ENCODE data around the gene KCNQ1OT1.

The KCNQ1OT1 gene

DNA sequence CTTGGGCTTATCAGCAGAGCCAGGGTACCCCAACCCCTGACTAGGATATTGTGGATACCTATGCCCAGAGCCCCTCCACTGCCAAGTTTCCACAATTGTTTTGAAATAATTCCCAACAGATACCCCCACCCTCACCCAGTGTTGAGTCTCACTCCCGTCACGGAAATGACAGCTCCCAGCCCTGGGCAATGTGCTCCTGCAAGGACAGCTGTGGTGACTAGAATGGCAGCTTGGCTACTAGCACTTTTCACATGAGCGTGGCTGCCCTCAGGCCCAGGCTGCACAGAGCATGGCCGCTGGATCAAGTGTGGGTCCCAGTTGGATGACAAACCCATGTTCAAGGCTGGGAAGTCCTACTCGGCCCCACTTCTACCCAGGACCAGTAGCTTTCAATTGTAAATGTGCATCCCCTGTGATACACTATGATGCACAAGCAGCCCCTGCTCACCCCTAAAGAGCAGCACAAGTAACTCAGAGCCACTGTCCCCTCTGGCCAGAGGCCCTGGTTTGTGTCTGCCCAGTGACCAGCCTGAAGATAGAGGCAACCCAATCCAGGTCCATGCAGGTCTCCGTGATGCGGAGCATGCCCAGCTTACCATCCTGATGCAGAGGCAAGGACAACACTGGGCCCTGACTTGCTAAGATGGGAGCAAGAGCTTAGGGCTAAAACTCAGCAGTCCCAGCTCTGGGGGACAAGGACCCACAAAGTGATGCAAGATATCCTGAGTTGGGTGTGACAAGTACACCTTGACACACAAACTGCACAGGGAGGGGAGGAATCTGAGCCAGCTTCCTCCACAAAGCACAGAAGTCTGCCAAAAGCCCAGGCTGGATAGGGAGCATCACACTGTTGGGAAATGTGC is 13.2 kb downstream of the KCNQ1OT1 start:
- no peak for DNase-seq (ENCODE audit: low spot score)

DNA sequence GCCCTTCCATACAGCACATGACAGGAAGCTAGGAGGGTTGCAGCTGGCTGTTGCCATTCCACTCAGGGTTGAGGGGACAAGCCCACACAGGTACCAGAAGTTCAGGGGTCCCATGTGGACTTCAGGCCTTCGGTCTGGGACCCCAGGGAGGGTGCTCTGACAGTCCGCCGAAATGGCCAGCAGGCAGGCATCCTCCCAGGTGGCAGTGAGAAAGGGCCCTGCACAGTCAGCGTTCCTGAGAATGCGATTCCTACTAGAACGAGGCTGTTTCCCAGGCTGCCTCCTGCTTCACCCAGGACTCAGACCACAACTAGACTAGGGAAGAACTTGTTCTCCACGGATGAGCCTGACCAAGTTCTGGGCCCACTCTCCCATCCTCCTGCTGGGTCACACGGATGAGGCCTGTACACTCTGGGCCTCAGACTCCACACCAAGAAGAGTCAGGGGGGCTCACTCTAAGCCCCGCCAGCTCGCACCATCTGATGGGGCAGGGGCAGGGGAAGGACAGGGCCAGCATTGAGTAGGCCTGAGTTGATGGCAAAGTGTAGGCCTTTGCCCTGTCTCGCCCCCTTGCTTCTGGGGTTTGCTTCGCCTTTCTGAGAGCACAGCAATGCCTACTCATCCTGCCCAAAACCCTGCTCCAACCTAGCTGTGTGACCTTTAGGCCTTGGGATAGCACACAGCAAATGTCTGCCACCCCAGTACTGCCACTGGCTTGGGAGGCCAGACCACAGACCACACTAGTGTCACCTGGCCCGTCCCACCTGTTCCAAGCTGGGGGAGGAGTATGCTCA is 14.0 kb downstream of the KCNQ1OT1 start:
- DNase-seq (ENCODE audit: low spot score), result no peak

DNA sequence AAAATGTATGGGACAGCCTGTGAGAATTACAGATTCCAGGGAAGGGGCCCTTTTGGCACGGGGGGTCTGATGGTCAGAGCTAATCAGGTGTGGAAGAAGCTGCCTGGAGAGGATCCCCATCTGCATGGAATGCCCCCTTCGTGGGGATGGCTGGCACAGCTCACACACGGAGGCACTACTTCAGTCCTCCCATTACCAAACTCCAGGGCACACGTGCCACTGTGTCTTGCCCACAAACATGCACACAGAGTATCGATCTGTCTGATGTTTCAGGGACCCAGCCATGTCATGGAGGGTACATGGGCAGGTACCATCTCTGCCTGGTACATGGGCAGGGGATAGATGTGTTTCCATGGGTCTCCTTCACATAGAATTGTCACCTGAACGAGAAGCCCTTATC is 14.7 kb downstream of the KCNQ1OT1 start:
- no peak for DNase-seq (ENCODE audit: low spot score)

DNA sequence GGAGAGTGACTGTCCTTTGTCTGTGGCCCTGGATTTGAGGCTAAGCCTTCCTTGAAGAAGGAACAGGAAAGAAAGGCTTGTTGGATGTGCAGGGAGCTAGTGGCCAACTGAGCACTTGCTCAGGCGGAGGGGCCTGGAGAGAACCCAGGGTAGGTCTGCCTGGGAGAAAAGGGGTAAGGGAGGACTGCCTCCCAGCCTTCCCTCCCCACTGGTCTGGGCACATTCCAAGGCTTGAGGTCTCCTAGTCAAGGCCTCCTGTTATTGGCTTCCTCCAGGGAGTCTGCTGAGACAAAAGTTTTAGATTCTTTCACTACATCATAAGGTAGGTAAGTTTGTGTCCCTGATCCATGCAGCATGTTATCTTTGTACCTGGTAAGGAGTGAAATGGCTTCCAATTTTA is 15.2 kb downstream of the KCNQ1OT1 start:
- DNase-seq (ENCODE audit: low spot score), result no peak

DNA sequence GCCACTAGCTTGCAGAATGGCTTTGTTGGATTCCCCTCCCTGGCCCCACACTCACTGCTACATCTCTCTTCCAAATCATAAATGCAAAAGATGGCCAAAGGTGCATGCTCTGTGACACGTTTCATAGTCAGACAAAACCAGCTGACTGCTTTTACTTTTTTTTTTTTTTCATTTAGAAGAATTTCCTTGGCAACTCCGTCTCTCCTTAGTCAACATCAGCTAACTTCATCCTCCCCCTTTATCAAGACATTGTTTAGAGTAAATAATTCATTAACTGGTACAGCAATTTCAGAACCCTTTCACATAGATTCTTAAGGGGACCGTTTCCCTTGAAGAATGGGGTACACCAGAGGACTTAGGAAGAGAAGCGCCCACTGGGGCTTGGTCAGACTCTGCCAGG is 16.0 kb downstream of the KCNQ1OT1 start:
- no peak for DNase-seq (ENCODE audit: low spot score)

DNA sequence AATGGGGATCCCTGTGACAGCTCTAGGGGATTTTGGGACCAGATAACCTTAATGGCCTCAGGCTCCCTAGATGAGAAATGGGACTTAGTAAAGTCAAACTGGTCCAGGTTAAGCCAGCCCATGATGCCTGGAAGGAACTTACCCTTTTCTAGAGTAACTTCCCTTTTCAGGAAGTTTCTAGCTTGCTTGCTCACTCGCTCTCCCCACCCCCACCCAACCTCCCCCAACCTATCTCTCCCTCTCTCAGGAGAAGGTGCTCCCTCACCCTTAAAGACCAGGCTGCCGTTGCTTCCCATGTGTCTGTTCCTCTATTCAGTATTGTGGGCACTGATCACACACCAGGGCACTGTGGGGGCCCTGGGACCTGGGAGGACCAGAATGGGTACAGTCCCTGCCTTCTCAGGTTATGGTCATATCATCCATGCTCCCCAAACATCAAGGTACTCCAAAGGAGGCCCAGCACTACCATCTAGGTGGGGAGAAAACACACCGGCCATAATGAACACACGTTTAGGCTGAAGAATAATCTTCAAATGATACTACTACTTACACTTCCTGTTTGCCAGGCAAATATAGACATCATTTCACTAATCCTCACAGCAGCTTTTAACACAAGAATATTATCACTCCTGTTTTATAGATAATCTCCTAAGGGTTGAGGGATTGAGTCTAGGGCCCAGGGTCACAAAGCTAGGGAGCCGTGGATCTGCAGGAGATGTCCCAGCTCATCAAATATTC is 18.2 kb downstream of the KCNQ1OT1 start:
- no peak for DNase-seq (ENCODE audit: low spot score)

DNA sequence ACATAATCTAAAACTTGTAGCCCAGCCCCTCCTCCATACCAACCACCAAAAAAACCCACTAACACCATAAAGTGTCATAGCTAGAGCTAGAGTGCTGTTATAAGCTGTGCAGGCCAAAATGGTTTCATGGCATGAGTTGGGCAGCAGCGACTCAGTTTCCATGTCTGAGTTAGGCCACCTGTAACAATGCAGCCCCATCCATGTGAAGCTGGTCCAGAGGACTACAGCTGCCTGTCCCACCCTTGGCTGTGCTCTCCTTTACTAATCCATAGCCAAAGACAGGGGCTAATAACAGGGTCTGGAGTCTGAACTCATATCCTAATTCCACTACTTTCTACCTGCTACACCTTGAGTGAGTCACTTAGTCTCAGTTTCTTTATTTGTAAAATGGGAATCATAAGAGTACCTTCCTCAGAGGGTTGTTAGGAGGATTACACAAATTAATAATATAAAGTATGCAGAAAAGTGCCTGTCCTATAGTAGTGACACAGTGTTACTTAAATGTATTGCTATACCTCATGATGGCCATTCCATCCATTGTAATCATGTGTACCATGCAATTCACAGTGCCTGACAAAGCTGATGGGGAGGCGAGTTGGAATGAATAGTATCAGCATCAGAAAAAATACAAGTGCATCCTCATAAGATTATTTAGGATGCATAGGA is 20.6 kb downstream of the KCNQ1OT1 start:
- no peak for DNase-seq (ENCODE audit: low spot score)

DNA sequence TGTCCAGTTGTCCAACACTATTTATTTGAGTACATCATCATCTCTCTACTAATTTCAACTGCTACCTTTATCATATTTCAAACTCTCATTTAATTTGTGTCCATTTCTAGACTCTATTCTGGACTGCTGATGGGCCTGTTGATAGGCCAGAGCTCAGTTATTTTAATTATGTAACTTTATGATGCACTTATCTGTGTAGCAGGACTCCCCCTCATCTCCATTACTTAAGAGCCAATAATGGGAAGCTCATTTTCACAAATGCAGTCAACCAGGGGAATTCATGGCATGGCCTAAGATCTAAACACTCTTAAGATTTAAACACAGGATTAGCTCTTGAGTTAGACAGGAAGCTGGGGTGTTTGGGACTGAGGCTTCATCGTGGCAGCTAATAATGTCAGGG is 21.4 kb downstream of the KCNQ1OT1 start:
- no peak for DNase-seq (ENCODE audit: low spot score)

DNA sequence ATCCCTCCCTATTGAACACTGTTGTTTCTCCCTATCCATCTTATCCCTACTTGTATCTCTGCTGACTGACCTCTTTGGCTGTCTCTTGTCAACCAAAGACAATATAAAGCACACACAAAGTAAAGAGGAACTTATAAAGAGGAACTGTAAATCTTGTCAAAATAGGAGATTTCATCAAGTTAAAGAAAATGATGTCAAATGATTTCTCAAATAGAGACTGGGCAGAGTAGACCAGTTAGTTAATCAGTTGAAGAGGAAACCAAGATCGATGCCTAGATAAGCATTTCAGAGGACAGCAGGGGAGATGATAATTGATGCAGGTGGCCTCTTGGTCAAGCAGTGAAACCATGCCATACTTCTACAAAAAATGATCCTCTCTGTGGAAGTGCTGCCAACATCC is 22.7 kb downstream of the KCNQ1OT1 start:
- no peak for DNase-seq (ENCODE audit: low spot score)

DNA sequence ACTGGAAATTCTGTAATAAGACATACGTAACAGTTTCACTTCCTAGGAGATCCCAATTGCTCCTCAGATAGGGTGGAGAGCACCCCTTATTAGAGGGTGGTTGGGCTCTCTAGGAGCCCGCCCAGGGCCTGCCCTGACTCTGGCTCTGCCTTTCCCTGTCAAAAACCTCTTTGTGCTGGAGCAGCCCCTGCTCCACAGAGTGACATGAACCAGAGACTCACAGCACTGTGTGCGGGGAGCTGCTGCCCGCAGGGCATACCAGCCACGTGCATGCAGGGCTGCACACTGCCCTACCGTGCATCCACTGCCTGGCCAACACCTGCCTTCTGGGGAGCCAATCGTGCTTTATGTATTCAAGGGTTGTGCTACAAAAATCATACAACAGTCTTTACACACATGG is 24.3 kb downstream of the KCNQ1OT1 start:
- DNase-seq (ENCODE audit: low spot score), result no peak

DNA sequence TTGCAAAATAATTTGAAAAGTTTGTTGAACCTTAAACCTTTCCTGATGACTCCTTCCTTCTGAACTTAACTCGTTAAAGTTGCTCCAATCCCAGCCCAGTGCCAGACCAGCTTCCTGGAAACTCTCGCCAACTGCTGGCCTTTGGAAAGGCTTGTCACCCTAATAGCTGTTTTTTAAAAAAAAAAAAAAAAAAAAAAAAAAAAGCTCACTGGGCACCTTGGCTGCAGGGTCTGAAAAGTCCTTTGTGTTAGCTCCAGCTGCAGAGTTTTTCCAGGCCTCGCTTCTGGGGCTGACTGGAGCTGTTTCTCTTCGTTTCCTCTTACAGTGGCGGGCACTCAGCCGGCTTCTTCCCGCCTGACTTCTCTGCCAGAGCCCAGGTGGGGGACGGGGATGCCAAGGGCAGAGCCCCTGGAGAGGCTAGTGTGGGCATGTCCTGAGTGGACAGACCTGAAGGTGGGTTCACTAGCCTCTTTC is 25.1 kb downstream of the KCNQ1OT1 start:
- no peak for DNase-seq (ENCODE audit: low spot score)

DNA sequence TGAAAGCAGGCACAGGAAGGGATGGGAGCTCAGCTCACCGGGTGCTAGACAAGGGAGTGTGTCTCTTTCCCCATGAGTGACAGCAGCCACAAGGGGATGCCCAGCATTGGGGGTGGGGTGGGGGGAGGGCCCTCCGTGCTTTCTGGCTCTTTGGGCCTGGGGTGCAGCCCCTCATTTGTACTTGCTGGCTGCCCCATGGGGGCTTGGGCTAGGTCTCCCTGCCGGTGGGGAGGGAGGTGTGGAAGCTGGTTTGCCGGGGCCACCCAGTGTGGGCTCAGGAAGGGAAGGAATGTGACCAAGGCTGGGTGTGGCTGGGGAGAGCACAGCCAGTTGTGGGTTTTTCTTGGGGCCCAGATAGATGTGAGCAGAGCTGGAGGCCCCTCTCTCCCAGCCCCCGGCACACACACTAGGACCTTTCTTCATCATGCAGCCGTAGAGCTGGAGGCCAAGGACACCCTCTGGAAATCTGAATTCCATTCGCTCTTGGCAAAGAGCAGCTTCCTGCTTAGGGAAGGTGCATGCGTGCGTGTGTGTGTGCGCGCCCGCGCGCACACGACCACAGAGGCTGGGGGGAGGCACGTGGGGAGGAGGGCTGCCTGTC is 25.8 kb downstream of the KCNQ1OT1 start:
- DNase-seq (ENCODE audit: low spot score), result no peak

DNA sequence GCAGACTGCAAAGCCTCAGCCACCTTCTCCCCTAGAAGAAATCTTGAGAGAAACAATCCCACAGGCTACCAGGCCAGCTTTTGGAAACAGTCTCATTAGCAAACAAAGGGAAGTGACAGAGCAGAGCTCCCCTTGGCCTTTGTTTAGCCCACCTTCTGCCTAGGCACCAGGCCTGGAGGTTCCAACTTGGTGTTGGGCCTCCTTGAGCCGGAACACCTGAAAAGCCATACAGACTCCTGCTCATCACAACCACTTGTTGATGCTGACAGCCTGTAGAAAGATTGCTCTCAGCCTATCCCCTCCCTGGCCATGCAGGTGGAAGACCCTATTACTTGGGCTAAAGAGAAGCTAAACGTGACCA is 26.6 kb downstream of the KCNQ1OT1 start:
- DNase-seq (ENCODE audit: low spot score), result no peak

DNA sequence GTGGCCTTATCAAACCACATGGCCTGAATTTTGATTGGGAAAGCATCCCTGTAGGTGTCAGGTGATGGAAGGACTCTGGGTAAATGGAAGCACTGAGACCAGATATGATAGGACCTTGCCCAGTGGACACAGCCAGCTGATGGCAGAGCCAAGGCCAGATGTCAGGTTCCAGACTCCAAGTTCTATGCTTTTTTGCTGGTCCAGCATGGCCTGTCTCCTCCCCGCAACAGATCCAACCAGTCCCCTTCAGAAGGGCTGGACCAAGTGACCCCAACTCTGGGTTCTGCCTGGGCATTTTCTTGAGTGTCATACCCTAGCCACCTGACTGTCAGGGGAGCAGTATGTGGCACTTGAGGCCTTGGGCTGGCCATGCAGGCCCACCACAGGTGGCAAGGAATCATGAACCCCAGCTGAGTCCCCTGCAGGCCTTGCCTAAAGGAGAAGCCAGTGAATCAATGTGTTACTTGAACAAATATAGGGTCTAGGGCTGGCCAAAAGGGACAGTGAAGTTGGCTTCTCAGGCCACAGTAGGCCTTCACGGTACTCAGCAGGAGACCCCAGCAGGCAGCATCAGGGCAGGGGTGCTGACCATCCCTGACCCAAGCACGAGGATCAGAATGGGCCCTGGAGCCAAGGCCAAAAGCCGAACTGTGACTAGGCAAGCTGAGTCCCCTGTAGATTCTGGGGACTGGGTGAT is 27.1 kb downstream of the KCNQ1OT1 start:
- DNase-seq (ENCODE audit: low spot score), result no peak

DNA sequence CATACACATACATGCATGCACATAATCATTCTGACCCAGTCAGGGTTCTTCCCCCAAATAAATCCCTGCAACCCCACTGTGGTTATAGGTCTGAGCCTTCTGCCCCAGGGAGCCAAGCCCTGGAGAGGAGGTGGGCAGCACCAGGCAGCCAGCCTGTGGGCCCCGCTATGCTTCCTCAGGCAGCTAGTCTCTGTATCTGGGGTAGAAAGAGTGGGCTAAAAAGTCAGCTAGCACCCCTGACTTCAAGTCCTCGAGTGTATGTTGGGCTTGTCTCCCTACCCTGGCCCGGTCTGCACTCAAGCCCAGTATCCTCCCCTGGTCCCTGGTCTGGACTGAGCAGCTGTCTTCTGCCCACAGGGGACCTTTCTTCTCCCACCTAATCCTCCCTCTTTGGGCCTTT is 28.0 kb downstream of the KCNQ1OT1 start:
- no peak for DNase-seq (ENCODE audit: low spot score)

DNA sequence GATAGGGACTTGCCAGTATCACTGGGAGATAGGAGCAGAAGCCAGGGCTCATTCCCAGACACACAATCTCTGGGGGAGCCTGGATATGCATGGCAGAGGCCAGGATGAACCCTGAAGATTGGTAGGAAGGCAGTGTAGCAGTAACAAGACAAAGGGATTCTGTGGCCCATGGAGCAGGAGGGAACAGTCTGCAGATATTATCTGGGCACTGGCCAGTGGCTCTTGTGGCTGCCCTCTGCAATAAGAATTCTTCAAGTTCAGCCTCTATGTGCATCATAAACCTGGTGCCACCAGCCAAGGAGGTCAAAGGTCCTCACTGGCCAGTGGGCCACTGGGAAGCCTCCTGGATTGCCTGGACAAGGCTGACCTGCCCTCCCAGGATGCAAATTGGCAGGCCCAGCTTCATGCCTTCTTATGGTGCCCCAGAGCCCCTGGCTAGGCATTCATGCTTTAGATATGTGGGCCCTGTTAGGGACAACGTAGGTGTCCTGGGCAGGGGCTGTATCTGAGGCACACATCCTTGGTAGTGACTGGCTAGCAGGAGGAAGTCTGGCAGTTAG is 29.2 kb downstream of the KCNQ1OT1 start:
- DNase-seq (ENCODE audit: low spot score), result no peak

DNA sequence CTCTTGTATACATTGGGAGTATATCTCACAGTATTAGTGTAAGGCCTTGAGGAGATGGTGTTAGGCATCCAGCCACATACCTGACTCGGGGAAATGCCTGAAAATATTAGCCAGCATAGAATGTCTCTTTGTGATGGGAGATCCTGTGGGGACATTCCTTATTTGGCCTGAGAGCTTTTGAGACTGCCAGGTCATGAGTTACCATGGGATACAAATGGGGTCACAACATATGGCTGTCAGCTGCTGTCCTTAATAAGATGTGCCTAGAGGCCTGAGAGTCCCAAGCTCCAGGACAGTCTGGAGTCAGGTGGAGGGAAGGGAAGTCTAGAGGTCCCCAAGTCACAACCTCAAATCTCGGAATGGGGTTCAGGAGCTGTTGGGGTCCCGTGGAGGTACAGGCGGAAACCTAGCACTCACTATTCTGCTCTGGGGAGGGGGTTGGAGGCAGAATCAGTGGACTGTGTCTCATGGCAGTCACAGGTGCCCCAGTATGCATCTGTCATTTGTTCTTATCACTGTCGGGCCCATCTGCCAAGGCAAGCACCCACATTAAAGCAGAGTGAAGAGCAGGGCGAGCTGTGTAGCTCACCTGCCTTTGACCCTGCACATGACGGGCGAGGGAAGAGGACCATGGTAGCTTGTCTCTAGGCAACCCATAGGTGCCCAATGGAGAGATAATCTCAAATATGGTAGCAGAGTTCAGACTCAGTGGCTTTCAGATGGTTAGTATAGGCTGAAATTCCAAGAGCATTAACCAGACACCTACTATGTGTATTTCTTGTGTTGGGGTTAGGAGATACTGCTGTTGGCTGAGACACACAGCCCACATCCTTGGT is 29.9 kb downstream of the KCNQ1OT1 start:
- no peak for DNase-seq (ENCODE audit: low spot score)

DNA sequence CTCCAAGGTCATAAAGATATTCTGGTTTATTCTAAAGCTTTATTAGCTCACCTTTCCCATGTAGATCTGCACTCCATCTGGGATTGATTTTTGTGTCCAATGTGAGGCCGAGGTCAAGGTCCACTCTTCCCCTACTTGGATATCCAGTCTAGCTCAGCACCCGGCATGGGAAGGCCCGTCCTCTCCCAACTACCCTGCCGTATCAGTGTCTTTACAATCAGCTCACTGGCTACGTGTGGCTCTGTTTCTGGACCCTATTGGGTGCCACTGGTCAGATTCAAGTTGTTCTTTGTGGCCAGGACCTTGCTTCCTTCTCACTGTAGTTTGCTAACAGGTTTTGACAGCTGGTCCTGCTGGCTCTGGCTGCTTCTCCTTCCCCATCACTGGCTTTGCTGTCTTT is 30.9 kb downstream of the KCNQ1OT1 start:
- DNase-seq (ENCODE audit: low spot score), result no peak

DNA sequence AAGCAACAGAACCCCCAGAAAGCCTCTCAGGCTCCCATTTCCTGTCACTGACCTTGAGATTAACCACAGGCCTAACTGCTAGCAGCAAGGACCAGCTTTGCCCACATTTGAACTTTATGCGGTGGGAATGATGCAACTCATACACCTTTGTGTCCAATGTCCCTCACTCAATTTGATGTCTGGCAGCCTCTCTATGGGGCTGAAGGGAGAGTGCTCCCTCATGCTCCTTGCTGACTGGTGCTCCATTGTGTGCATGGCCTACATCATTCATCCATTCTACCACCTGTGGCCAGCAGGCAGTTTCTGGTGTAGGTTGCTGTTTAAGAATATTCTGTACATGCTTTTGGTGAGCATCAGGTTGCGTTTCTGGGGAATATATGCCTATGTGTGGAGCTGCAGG is 31.9 kb downstream of the KCNQ1OT1 start:
- no peak for DNase-seq (ENCODE audit: low spot score)
